Neural progenitor cell (in vitro differentiated cells): ENCODE results near the gene IGFBP4. TPM values are rescaled to one million over a fixed set of nuclear protein-coding genes. Genes with fewer than 3 reads are reported as not detected.

Source experiments
- DNase-seq: peaks from one replicate; pipeline ENCODE4 v3.0.0-alpha.2; 2016; ENCODE audit warnings: low spot score
- H2AFZ ChIP-seq: fragments of 200-600 bp; sonication (generic); replicated peaks from 2 replicates; pipeline ENCODE4 v1.6.1; 2016; ENCODE audit warnings: antibody characterized with exemption
- H3F3A ChIP-seq: fragments of 200-600 bp; sonication (generic); 2 replicates; pipeline ENCODE4 v1.6.1; 2016; ENCODE audit warnings: antibody characterized with exemption, low read depth
- H3K27ac ChIP-seq: fragments of 200-600 bp; sonication (generic); 2 replicates; pipeline ENCODE4 v1.5.1; 2016; ENCODE audit warnings: mild to moderate bottlenecking
- H3K27me3 ChIP-seq: fragments of 200-600 bp; sonication (generic); 2 replicates; pipeline ENCODE4 v1.6.1; 2016; ENCODE audit warnings: mild to moderate bottlenecking, moderate library complexity
- H3K36me3 ChIP-seq: fragments of 200-600 bp; sonication (generic); 2 replicates; pipeline ENCODE4 v1.5.1; 2016
- H3K4me1 ChIP-seq: fragments of 200-600 bp; sonication (generic); 2 replicates; pipeline ENCODE4 v1.6.1; 2016; ENCODE audit warnings: mixed run types
- H3K4me2 ChIP-seq: fragments of 200-600 bp; sonication (generic); 2 replicates; pipeline ENCODE4 v1.6.1; 2016
- H3K4me3 ChIP-seq: fragments of 200-600 bp; sonication (generic); 2 replicates; pipeline ENCODE4 v1.5.1; 2016
- H3K79me2 ChIP-seq: fragments of 200-600 bp; sonication (generic); 2 replicates; pipeline ENCODE4 v1.6.1; 2016; ENCODE audit warnings: low read depth
- H3K9ac ChIP-seq: fragments of 200-600 bp; sonication (generic); 2 replicates; pipeline ENCODE4 v1.6.1; 2016
- H3K9me3 ChIP-seq: fragments of 200-600 bp; sonication (generic); 2 replicates; pipeline ENCODE4 v1.5.1; 2016; ENCODE audit warnings: low read depth
- H4K20me1 ChIP-seq: fragments of 200-600 bp; sonication (generic); 2 replicates; pipeline ENCODE4 v1.6.1; 2016; ENCODE audit warnings: low read depth
- H3K27ac Mint-ChIP-seq: 3 replicates; pipeline ENCODE4 v1.8.0; 2021; ENCODE audit warnings: mixed read lengths
- H3K27me3 Mint-ChIP-seq: 2 replicates; pipeline ENCODE4 v1.8.0; 2022; ENCODE audit warnings: low read depth, mild to moderate bottlenecking, inconsistent platforms, moderate library complexity, mixed read lengths; ENCODE audit not compliant: insufficient read depth
- H3K36me3 Mint-ChIP-seq: 3 replicates; pipeline ENCODE4 v1.8.0; 2021; ENCODE audit warnings: mixed read lengths
- H3K4me1 Mint-ChIP-seq: 3 replicates; pipeline ENCODE4 v1.8.0; 2021; ENCODE audit warnings: mixed read lengths
- H3K4me3 Mint-ChIP-seq: 3 replicates; pipeline ENCODE4 v1.8.0; 2021; ENCODE audit warnings: mild to moderate bottlenecking, moderate library complexity, mixed read lengths
- H3K9me3 Mint-ChIP-seq: 3 replicates; pipeline ENCODE4 v1.8.0; 2020; ENCODE audit warnings: mixed read lengths
- CTCF ChIP-seq: fragments of 200-600 bp; sonication (generic); IDR thresholded peaks from 2 replicates; pipeline ENCODE4 v1.5.1; 2017; ENCODE audit warnings: antibody characterized with exemption, mild to moderate bottlenecking
- EZH2 ChIP-seq: fragments of 200-600 bp; sonication (generic); IDR thresholded peaks from 2 replicates; pipeline ENCODE4 v1.6.1; 2017; ENCODE audit warnings: antibody characterized with exemption, mild to moderate bottlenecking, moderate library complexity
- EZH2phosphoT487 ChIP-seq: fragments of 200-600 bp; sonication (generic); IDR thresholded peaks from 2 replicates; pipeline ENCODE4 v1.6.1; 2017; ENCODE audit warnings: antibody characterized with exemption
- total RNA-seq: library from RNA; depleted of rRNA; stranded (reverse); fragments of >200 nt; gene quantifications from 2 replicates; pipeline ENCODE4 v1.2.3, GENCODE V29; 2015; ENCODE audit warnings: low replicate concordance

The IGFBP4 gene
- total RNA-seq, 1 donor from 2014 or later: 14.4 TPM

GRCh38 chr17:40477796-40478195, 34.5 kb downstream of the IGFBP4 start:
- Histone ChIP-seq H3K9ac (no peak overlapping the region), H3F3A (no peaks in the 10 kb centered on the region), H2AFZ (no peak overlapping the region), H3K9me3 (no peaks in the 10 kb centered on the region), H3K27me3 (no peaks in the 10 kb centered on the region), H3K4me1 (peaks cover 4% of the 10 kb centered on the region), H3K36me3 (no peaks in the 10 kb centered on the region), H3K27ac (no peak overlapping the region), H3K4me2 (no peak overlapping the region), H3K4me3 (no peak overlapping the region), H3K79me2 (no peaks in the 10 kb centered on the region), H4K20me1 (no peaks in the 10 kb centered on the region)
- TF ChIP-seq CTCF: no peak
- TF ChIP-seq EZH2phosphoT487: no peak
- no peak for TF ChIP-seq EZH2
- peaks cover 15% of the 10 kb centered on the region for H3K27me3 Mint-ChIP-seq
- no peak overlapping the region for H3K27ac Mint-ChIP-seq
- H3K36me3 Mint-ChIP-seq: no peaks in the 10 kb centered on the region
- H3K4me1 Mint-ChIP-seq: peaks cover 19% of the 10 kb centered on the region
- DNase-seq: no peak
- no peak overlapping the region for H3K4me3 Mint-ChIP-seq
- peaks cover 2% of the 10 kb centered on the region for H3K9me3 Mint-ChIP-seq

- no peak overlapping the region for H3K4me3 ChIP-seq
- no peak overlapping the region for H3K27ac ChIP-seq
- Mint-ChIP-seq H3K9me3 (no peaks in the 10 kb centered on the region), H3K4me1 (peaks cover 19% of the 10 kb centered on the region), H3K36me3 (no peaks in the 10 kb centered on the region), H3K4me3 (no peak overlapping the region), H3K27me3 (peaks cover 12% of the 10 kb centered on the region), H3K27ac (no peak overlapping the region)
- no peaks in the 10 kb centered on the region for H3K36me3 ChIP-seq
- no peaks in the 10 kb centered on the region for H3F3A ChIP-seq
- no peaks in the 10 kb centered on the region for H4K20me1 ChIP-seq
- TF ChIP-seq EZH2phosphoT487 (no peak), CTCF (no peak), EZH2 (no peak)
- no peaks in the 10 kb centered on the region for H3K27me3 ChIP-seq
- no peaks in the 10 kb centered on the region for H3K79me2 ChIP-seq
- peaks cover 4% of the 10 kb centered on the region for H3K4me1 ChIP-seq
- no peak overlapping the region for H2AFZ ChIP-seq
- H3K9ac ChIP-seq: no peak overlapping the region
- H3K9me3 ChIP-seq: no peaks in the 10 kb centered on the region
- no peak overlapping the region for H3K4me2 ChIP-seq
- DNase-seq: no peak
These were observed 35.2 kb downstream of the IGFBP4 start for GRCh38 chr17:40478486-40478885.

GRCh38 chr17:40479754-40480480, 36.7 kb downstream of the IGFBP4 start:
- no peak overlapping the region for H3K27ac Mint-ChIP-seq
- no peak overlapping the region for H3K4me3 Mint-ChIP-seq
- TF ChIP-seq EZH2phosphoT487: no peak
- no peak for TF ChIP-seq CTCF
- no peak for TF ChIP-seq EZH2
- H3K4me1 ChIP-seq: peaks cover 7% of the 10 kb centered on the region
- no peaks in the 10 kb centered on the region for H3K9me3 Mint-ChIP-seq
- no peak overlapping the region for H3K4me3 ChIP-seq
- H3K9ac ChIP-seq: no peak overlapping the region
- H3K4me1 Mint-ChIP-seq: peaks cover 14% of the 10 kb centered on the region
- H3K27me3 ChIP-seq: no peaks in the 10 kb centered on the region
- no peaks in the 10 kb centered on the region for H3K36me3 Mint-ChIP-seq
- H3K4me2 ChIP-seq: no peak overlapping the region
- no peaks in the 10 kb centered on the region for H3K79me2 ChIP-seq
- H3K27ac ChIP-seq: no peak overlapping the region
- H3F3A ChIP-seq: no peaks in the 10 kb centered on the region
- peaks cover 13% of the 10 kb centered on the region for H3K27me3 Mint-ChIP-seq
- H2AFZ ChIP-seq: no peak overlapping the region
- no peaks in the 10 kb centered on the region for H3K9me3 ChIP-seq
- H4K20me1 ChIP-seq: no peaks in the 10 kb centered on the region
- no peak for DNase-seq
- no peaks in the 10 kb centered on the region for H3K36me3 ChIP-seq
